ENCODE results near the gene YIF1A. TPM values are rescaled to one million over a fixed set of nuclear protein-coding genes. Genes with fewer than 3 reads are reported as not detected.

YIF1A gene
- total and polyA plus RNA-seq, 8 donors: 39.7 to 112 (median 56.6) TPM

- no peaks in the 10 kb centered on the region for H3K4me1 ChIP-seq
- H3K36me3 ChIP-seq: no peaks in the 10 kb centered on the region
- ATAC-seq (no peak), FAIRE-seq (no peak), DNase-seq (no peak)
- no peak overlapping the region for H3K27ac ChIP-seq
- no peak overlapping the region for H3K4me3 ChIP-seq
- intact Hi-C loops (cut with DNase I): no loop called here
- TF ChIP-seq CTCF (IDR thresholded peaks at IDR 0.05): no peak
- 54 to 66% methylated on average over 8 of the region's 8 CpGs for whole genome bisulfite sequencing, 2 donors
- H3K9me3 ChIP-seq: no peaks in the 10 kb centered on the region
- H3K27me3 ChIP-seq: no peaks in the 10 kb centered on the region
Measured at GRCh38 chr11:66310324-66310723, 21.4 kb upstream of the YIF1A start.

GRCh38 chr11:66309475-66309874 is 20.5 kb upstream of the YIF1A start:
- 52 to 78% methylated on average over 3 of the region's 3 CpGs for WGBS, 2 donors
- Histone ChIP-seq H3K4me3 (no peak overlapping the region), H3K27ac (no peak overlapping the region), H3K4me1 (no peaks in the 10 kb centered on the region), H3K9me3 (no peaks in the 10 kb centered on the region), H3K27me3 (no peaks in the 10 kb centered on the region), H3K36me3 (no peaks in the 10 kb centered on the region)
- FAIRE-seq (no peak), ATAC-seq (no peak), DNase-seq (no peak)
- TF ChIP-seq CTCF (IDR thresholded peaks at IDR 0.05): no peak
- intact Hi-C loops (cut with DNase I): loop anchor here in 1 of 3 donors (5.0 kb wide), 1 partner anchor 78 kb away; no protein-coding TSS in a partner anchor

GRCh38 chr11:66302656-66303055 is 13.7 kb upstream of the YIF1A start:
- Histone ChIP-seq H3K27me3 (no peaks in the 10 kb centered on the region), H3K4me1 (no peaks in the 10 kb centered on the region), H3K9me3 (no peaks in the 10 kb centered on the region), H3K27ac (no peak overlapping the region), H3K36me3 (no peaks in the 10 kb centered on the region), H3K4me3 (no peak overlapping the region)
- DNase-seq (no peak), FAIRE-seq (no peak), ATAC-seq (no peak)
- intact Hi-C loops (cut with DNase I): no loop called here
- 73 to 84% methylated on average over 12 of the region's 12 CpGs for WGBS, 2 donors
- no peak for TF ChIP-seq CTCF (IDR thresholded peaks at IDR 0.05)

- no peak for DNase-seq
- Histone ChIP-seq H3K4me3 (no peak overlapping the region), H3K4me1 (no peaks in the 10 kb centered on the region), H3K27me3 (no peaks in the 10 kb centered on the region), H3K27ac (no peak overlapping the region), H3K36me3 (no peaks in the 10 kb centered on the region), H3K9me3 (no peaks in the 10 kb centered on the region)
- ATAC-seq: no peak
- no peak for TF ChIP-seq CTCF (IDR thresholded peaks at IDR 0.05)
- WGBS, 2 donors: 65 to 70% methylated on average over 3 of the region's 3 CpGs
- intact Hi-C loops (cut with DNase I): no loop called here
- FAIRE-seq: no peak
Measured at GRCh38 chr11:66299186-66299585, 10.2 kb upstream of the YIF1A start.

- intact Hi-C loops (cut with DNase I): no loop called here
- 56 to 63% methylated on average over 8 of the region's 8 CpGs for WGBS, 2 donors
- FAIRE-seq (no peak), DNase-seq (no peak), ATAC-seq (no peak)
- Histone ChIP-seq H3K36me3 (no peaks in the 10 kb centered on the region), H3K27me3 (no peaks in the 10 kb centered on the region), H3K4me1 (no peaks in the 10 kb centered on the region), H3K4me3 (no peak overlapping the region), H3K9me3 (no peaks in the 10 kb centered on the region), H3K27ac (no peak overlapping the region)
- no peak for TF ChIP-seq CTCF (IDR thresholded peaks at IDR 0.05)
Measured at GRCh38 chr11:66297610-66298009, 8.7 kb upstream of the YIF1A start.

All from pancreas (tissue), 10 donors.